ENCODE measurements around the gene ERVH48-1. TPM values are rescaled to one million over a fixed set of nuclear protein-coding genes. Genes with fewer than 3 reads are reported as not detected.

ERVH48-1 gene
- total RNA-seq, 1 donor from 2014 or later = not detected

Small RNA genes within 50 kb of the gene (microRNA-seq; reads per million reads assigned to microRNA genes)
- gene MIR5692B = not detected

Other genes with a start within 250 kb of the ERVH48-1 start
- 8.6 TPM for gene WDR4, start 46.1 kb downstream of the ERVH48-1 start, total RNA-seq
- gene NDUFV3, start 32.3 kb downstream of the ERVH48-1 start, total RNA-seq = 46.7 TPM
- gene PKNOX1, start 48.9 kb upstream of the ERVH48-1 start, total RNA-seq = 11.3 TPM
- gene CBS, start 150.2 kb upstream of the ERVH48-1 start, total RNA-seq = 15.8 TPM
- 11.8 TPM for gene U2AF1, start 181.9 kb upstream of the ERVH48-1 start, total RNA-seq
- gene CRYAA, start 243.4 kb upstream of the ERVH48-1 start, total RNA-seq = not detected

Data from cardiac septum (tissue), 1 donor.